Suprapubic skin (tissue), 4 donors: ENCODE data around the gene FARS2. TPM values are rescaled to one million over a fixed set of nuclear protein-coding genes. Genes with fewer than 3 reads are reported as not detected.

Experiments used
- DNase-seq, 2 donors: peaks; one replicate each; pipeline ENCODE4 v3.0.0-alpha.2; 2019; ENCODE audit warnings: low spot score in 2 of 2
- H3K27ac ChIP-seq: fragments of 200-600 bp; sonication (generic); one replicate; pipeline ENCODE4 v1.5.1; 2019
- H3K27me3 ChIP-seq: fragments of 200-600 bp; sonication (generic); one replicate; pipeline ENCODE4 v1.5.1; 2019
- H3K36me3 ChIP-seq: fragments of 200-600 bp; sonication (generic); one replicate; pipeline ENCODE4 v1.5.1; 2019
- H3K4me1 ChIP-seq: fragments of 200-600 bp; sonication (generic); one replicate; pipeline ENCODE4 v1.5.1; 2019
- H3K4me3 ChIP-seq: fragments of 200-600 bp; sonication (generic); one replicate; pipeline ENCODE4 v1.5.1; 2019; ENCODE audit warnings: mild to moderate bottlenecking
- H3K9me3 ChIP-seq: fragments of 200-600 bp; sonication (generic); one replicate; pipeline ENCODE4 v1.5.1; 2019
- EP300 ChIP-seq: sonication (generic); formaldehyde crosslinking; IDR thresholded peaks from one replicate; pipeline ENCODE4 v1.6.1; 2017; ENCODE audit warnings: antibody characterized with exemption
- POLR2A ChIP-seq, 2 donors: fragments of 450-650 bp; IDR thresholded peaks; one replicate each; pipeline ENCODE4 v1.6.1; 2017; ENCODE audit warnings: antibody characterized with exemption in 2 of 2, mild to moderate bottlenecking in 2 of 2, moderate library complexity in 2 of 2
- POLR2AphosphoS5 ChIP-seq, 3 donors: sonication (generic); formaldehyde crosslinking; IDR thresholded peaks; one replicate each; pipeline ENCODE4 v1.6.1; 2017; ENCODE audit warnings: antibody characterized with exemption in 3 of 3
- WGBS: methylation state at CpG from one replicate; pipeline ENCODE4 v1.1.5; 2018; 5-methylcytosine and 5-hydroxymethylcytosine counted together
- total RNA-seq, 4 donors: library from RNA; depleted of rRNA; stranded (reverse); fragments of >200 nt; gene quantifications; one replicate each; pipeline ENCODE4 v1.1.0, GENCODE V29; 2016
- TF ChIP-seq, protein P1 (sequence below), 2 donors: fragments of 200-600 bp in 1 of 2; fragments of 450-650 bp in 1 of 2; sonication (generic) in 1 of 2; IDR thresholded peaks; one replicate each; pipeline ENCODE4 v1.5.1; 2016 to 2019; ENCODE audit warnings: antibody characterized with exemption in 2 of 2, mild to moderate bottlenecking in 1 of 2, moderate library complexity in 1 of 2

Gene FARS2
- total RNA-seq, 4 donors from 2014 or later = 15.0 to 22.4 (median 20.1) TPM

DNA sequence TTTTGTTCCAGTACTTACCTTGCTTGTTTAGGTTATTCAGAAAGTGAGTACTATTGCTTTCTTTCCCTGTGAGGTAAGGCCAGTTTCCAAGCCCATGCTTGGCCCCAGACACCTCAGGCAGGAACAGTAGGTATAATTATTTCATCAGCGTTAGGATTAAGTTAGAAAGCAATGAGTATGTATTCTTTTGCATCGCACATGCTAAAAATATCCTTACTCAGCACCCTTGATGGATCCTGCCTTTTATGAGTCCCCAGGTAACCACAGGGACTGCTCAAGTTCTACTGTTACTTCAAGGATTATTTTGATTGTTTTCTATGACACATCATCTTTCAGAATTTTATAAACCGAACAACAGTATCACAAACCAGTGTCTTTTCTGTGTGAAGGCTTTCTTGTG, 128.9 kb downstream of the FARS2 start:
- TF ChIP-seq, protein P1, sequence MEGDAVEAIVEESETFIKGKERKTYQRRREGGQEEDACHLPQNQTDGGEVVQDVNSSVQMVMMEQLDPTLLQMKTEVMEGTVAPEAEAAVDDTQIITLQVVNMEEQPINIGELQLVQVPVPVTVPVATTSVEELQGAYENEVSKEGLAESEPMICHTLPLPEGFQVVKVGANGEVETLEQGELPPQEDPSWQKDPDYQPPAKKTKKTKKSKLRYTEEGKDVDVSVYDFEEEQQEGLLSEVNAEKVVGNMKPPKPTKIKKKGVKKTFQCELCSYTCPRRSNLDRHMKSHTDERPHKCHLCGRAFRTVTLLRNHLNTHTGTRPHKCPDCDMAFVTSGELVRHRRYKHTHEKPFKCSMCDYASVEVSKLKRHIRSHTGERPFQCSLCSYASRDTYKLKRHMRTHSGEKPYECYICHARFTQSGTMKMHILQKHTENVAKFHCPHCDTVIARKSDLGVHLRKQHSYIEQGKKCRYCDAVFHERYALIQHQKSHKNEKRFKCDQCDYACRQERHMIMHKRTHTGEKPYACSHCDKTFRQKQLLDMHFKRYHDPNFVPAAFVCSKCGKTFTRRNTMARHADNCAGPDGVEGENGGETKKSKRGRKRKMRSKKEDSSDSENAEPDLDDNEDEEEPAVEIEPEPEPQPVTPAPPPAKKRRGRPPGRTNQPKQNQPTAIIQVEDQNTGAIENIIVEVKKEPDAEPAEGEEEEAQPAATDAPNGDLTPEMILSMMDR (IDR thresholded peaks at IDR 0.05) = no peak
- TF ChIP-seq POLR2AphosphoS5 (IDR thresholded peaks at IDR 0.05) (no peak), POLR2A (IDR thresholded peaks at IDR 0.05) (no peak), EP300 (no peak)
- H3K27me3 ChIP-seq = no peaks in the 10 kb centered on the region
- WGBS = 83% methylated on average over 3 of the region's 3 CpGs
- H3K27ac ChIP-seq = no peak overlapping the region
- H3K36me3 ChIP-seq = no peaks in the 10 kb centered on the region
- DNase-seq = no peak
- no peaks in the 10 kb centered on the region for H3K9me3 ChIP-seq
- H3K4me1 ChIP-seq = no peaks in the 10 kb centered on the region
- no peak overlapping the region for H3K4me3 ChIP-seq

DNA sequence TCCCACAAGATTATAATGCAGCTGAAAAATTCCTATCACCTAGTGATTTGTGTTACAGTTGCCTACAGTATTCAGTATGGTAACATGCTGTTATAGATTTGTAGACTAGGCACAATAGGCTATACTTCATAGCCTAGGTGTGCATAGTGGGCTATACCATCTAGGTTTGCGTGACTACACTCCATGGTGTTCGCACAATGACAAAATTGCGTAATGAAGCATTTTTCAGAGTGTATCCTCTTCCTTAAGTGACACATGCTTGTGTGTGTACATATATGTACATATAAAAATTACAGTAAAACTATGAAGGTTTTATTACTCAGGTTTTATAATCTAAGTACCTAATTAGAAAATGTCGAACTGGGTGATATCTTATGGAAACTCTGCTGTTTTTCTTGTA, 133.0 kb downstream of the FARS2 start:
- 98% methylated on average over 4 of the region's 4 CpGs for WGBS
- no peak overlapping the region for H3K4me3 ChIP-seq
- no peak overlapping the region for H3K27ac ChIP-seq
- no peaks in the 10 kb centered on the region for H3K9me3 ChIP-seq
- no peaks in the 10 kb centered on the region for H3K27me3 ChIP-seq
- TF ChIP-seq POLR2A (IDR thresholded peaks at IDR 0.05) (no peak), POLR2AphosphoS5 (IDR thresholded peaks at IDR 0.05) (no peak), EP300 (no peak)
- TF ChIP-seq, protein P1 (IDR thresholded peaks at IDR 0.05) = no peak
- H3K36me3 ChIP-seq = no peaks in the 10 kb centered on the region
- H3K4me1 ChIP-seq = no peaks in the 10 kb centered on the region
- DNase-seq = no peak

DNA sequence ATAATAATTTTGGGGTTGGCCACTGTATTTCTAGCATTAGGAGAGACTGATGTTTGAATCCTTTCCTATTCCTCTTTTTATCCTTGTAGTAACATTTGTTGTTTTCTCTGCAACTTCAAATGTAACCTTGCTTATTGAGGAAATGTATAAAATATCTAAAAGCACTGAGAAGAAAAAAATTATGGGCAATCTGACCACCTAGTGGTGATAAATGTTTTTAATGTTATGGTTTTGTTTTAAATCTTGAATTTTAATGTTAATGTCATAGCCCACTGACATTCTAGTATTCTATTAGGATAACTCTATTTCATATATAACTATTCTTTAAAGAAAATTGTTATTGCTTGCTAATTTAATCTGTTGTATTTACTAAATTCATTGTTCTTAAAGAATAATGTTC, 134.4 kb downstream of the FARS2 start:
- no peaks in the 10 kb centered on the region for H3K27me3 ChIP-seq
- no peak overlapping the region for H3K27ac ChIP-seq
- TF ChIP-seq POLR2A (IDR thresholded peaks at IDR 0.05) = no peak
- no peak for TF ChIP-seq POLR2AphosphoS5 (IDR thresholded peaks at IDR 0.05)
- no peak for TF ChIP-seq EP300
- TF ChIP-seq, protein P1 (IDR thresholded peaks at IDR 0.05) = no peak
- no peak overlapping the region for H3K4me3 ChIP-seq
- H3K36me3 ChIP-seq = no peaks in the 10 kb centered on the region
- H3K4me1 ChIP-seq = no peaks in the 10 kb centered on the region
- no peaks in the 10 kb centered on the region for H3K9me3 ChIP-seq
- no peak for DNase-seq

DNA sequence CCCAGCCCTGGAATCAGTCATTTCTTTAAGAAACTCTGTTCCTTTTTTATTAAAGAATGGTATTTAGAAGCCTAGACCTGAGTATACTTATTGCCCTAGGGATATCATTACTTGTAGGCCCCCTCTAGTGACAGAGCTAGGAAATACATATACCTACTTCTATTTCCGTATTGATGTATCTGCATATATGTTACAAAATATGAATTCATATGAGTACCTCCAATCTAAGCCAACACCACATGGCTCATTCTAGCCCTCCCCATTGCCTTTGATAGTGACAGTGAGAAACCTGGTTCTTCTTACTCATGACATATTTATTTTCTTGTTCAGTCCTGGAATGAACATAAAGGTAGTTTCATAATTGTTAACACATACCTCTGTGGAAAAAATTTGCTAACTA, 137.2 kb downstream of the FARS2 start:
- TF ChIP-seq, protein P1 (IDR thresholded peaks at IDR 0.05) = peak in 1 of 2 donors; percentile 34
- TF ChIP-seq POLR2AphosphoS5 (IDR thresholded peaks at IDR 0.05) = no peak
- WGBS = 49% methylated on average over 1 of the region's 1 CpG
- no peak for DNase-seq
- H3K36me3 ChIP-seq = no peaks in the 10 kb centered on the region
- H3K4me3 ChIP-seq = no peak overlapping the region
- H3K4me1 ChIP-seq = no peaks in the 10 kb centered on the region
- no peak overlapping the region for H3K27ac ChIP-seq
- H3K9me3 ChIP-seq = peaks cover 7% of the 10 kb centered on the region
- no peaks in the 10 kb centered on the region for H3K27me3 ChIP-seq

DNA sequence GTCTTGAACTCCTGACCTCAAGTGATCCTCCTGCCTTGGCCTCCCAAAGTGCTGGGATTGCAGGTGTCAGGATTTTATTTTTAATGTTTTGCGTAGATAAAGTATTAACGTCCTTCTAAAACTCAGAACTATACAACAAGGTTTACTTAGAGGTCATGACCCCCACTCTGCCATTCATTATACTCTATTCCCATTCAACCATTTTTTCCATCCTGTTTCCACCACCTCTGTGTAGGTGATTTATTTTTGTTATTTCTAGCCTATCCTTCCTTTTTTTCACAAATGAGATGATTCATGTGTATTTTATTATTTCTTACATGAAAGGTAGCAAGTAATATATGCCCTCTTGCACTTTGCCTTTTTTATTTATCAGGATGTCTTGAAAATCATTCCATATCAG, 138.1 kb downstream of the FARS2 start:
- Histone ChIP-seq H3K9me3 (peaks cover 7% of the 10 kb centered on the region), H3K27me3 (no peaks in the 10 kb centered on the region), H3K27ac (no peak overlapping the region), H3K4me3 (no peak overlapping the region), H3K36me3 (no peaks in the 10 kb centered on the region), H3K4me1 (no peaks in the 10 kb centered on the region)
- 87% methylated on average over 2 of the region's 2 CpGs for WGBS
- TF ChIP-seq, protein P1 (IDR thresholded peaks at IDR 0.05) = no peak
- TF ChIP-seq POLR2AphosphoS5 (IDR thresholded peaks at IDR 0.05) = no peak
- no peak for TF ChIP-seq EP300
- TF ChIP-seq POLR2A (IDR thresholded peaks at IDR 0.05) = no peak
- DNase-seq = no peak
